Measurements from ENCODE around the gene CMPK2. TPM values are rescaled to one million over a fixed set of nuclear protein-coding genes. Genes with fewer than 3 reads are reported as not detected.

CMPK2 gene
- total and polyA plus RNA-seq, 10 of the 15 experiments (the other 5 are each of a cell fraction or from before 2014, with no cell fraction given): 0.50 to 5.6 (median 3.2) TPM

DNA sequence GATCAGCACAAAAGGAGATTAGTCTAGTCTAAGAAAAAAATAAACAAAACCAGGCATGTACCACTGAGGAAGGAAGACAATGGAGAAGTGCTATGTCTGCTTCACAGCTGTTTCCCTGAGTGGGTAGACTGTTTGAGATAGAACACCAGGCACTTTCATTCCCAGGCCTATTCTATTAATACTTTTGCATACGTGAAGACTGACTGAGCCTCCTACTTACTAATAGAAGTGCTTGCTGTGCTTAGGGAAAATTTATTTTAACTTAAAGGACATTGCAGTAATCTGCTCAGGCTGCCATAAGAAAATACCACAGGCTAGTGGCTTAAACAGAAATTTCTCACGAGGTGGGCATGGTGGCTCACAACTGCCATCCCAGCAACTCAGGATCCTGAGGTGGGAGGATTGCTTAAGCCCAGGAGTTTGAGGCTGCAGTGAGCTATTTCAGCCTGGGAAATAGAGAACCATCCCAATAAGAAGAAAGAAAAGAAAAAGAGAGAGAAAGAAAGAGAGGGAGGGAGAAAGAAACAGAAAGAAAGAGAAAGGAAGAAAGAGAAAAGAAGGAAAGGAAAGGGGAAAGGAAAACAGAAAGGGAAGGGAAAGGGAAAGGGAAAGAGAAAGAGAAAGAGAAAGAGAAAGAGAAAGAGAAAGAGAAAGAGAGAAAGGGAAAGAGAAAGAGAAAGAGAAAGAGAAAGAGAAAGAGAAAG lies 33.0 kb downstream of the CMPK2 start:
- intact Hi-C loops (cut with micrococcal nuclease; ENCODE audit: unreplicated experiment): no loop called here
- POLR2A ChIA-PET: no interaction called here
- no peak overlapping the region for H3K27ac ChIP-seq (ENCODE audit: control insufficient read depth, insufficient read depth)
- H3K9ac ChIP-seq (ENCODE audit: control insufficient read depth, insufficient read depth, low read length): no peak overlapping the region
- H3K4me2 ChIP-seq (ENCODE audit: control insufficient read depth, insufficient read depth): no peak overlapping the region
- no peaks in the 10 kb centered on the region for H4K20me1 ChIP-seq (ENCODE audit: control insufficient read depth, insufficient read depth)
- in situ Hi-C loops (cut with MboI): no loop called here
- H3K36me3 ChIP-seq (ENCODE audit: control insufficient read depth in 2 of 2, insufficient read depth in 2 of 2, low read length in 1 of 2): no peaks in the 10 kb centered on the region
- CTCF ChIA-PET: no interaction called here
- ATAC-seq (no peak), FAIRE-seq (no peak), DNase-seq (ENCODE audit: low read depth, low spot score) (no peak)
- WGBS (ENCODE audit: insufficient coverage, insufficient replicate concordance, low lambda C conversion rate, missing lambda C conversion rate): 0% methylated on average over 2 of the region's 2 CpGs
- no TSS peak for BruUV-seq (replicated peaks)
- no peaks in the 10 kb centered on the region for H3K4me1 ChIP-seq (ENCODE audit: control insufficient read depth, insufficient read depth, low read length)
- H3K9me3 ChIP-seq (replicated peaks; ENCODE audit: control insufficient read depth, insufficient read depth, low read length): peaks cover 2% of the 10 kb centered on the region
- H3K4me3 ChIP-seq: no peak overlapping the region
- H2AFZ ChIP-seq (ENCODE audit: control insufficient read depth, low read depth, low read length): no peak overlapping the region
- SMC1A ChIA-PET (ENCODE audit: uncharacterized antibody, unreplicated experiment): interaction anchor here (0.7 kb wide), 1 partner anchor 489 kb away, joined by 4 read pairs; no protein-coding TSS in a partner anchor
- no peaks in the 10 kb centered on the region for H3K79me2 ChIP-seq (ENCODE audit: control insufficient read depth, insufficient read depth, low read length)
- RAD21 ChIA-PET (ENCODE audit: unreplicated experiment): no interaction called here
- H3K27me3 ChIP-seq (replicated peaks in 1 of 2; ENCODE audit: control insufficient read depth in 2 of 2, insufficient read depth in 2 of 2, low read length in 1 of 2): no peaks in the 10 kb centered on the region
- no peak for TF ChIP-seq EED (IDR thresholded peaks at IDR 0.05; ENCODE audit: low read depth)
- no peak for TF ChIP-seq PML (IDR thresholded peaks at IDR 0.05; ENCODE audit: low read length)
- TF ChIP-seq IRF4 (IDR thresholded peaks at IDR 0.05; ENCODE audit: low read depth, low read length): no peak
- TF ChIP-seq NR2C1 (IDR thresholded peaks at IDR 0.05): no peak
- TF ChIP-seq POLR2AphosphoS2 (IDR thresholded peaks at IDR 0.05; ENCODE audit: low read depth, low read length): no peak
- no peak for TF ChIP-seq RELA (IDR thresholded peaks at IDR 0.05; ENCODE audit: borderline replicate concordance, partially characterized antibody)
- no peak for TF ChIP-seq MAX (IDR thresholded peaks at IDR 0.05; ENCODE audit: low read depth, low read length)
- no peak for TF ChIP-seq YY1 (IDR thresholded peaks at IDR 0.05; ENCODE audit: low read depth, low read length)
- no peak for TF ChIP-seq ATF7 (IDR thresholded peaks at IDR 0.05; ENCODE audit: low read depth)
- TF ChIP-seq CREB1 (IDR thresholded peaks at IDR 0.05; ENCODE audit: low read depth): no peak
- TF ChIP-seq, protein P1, sequence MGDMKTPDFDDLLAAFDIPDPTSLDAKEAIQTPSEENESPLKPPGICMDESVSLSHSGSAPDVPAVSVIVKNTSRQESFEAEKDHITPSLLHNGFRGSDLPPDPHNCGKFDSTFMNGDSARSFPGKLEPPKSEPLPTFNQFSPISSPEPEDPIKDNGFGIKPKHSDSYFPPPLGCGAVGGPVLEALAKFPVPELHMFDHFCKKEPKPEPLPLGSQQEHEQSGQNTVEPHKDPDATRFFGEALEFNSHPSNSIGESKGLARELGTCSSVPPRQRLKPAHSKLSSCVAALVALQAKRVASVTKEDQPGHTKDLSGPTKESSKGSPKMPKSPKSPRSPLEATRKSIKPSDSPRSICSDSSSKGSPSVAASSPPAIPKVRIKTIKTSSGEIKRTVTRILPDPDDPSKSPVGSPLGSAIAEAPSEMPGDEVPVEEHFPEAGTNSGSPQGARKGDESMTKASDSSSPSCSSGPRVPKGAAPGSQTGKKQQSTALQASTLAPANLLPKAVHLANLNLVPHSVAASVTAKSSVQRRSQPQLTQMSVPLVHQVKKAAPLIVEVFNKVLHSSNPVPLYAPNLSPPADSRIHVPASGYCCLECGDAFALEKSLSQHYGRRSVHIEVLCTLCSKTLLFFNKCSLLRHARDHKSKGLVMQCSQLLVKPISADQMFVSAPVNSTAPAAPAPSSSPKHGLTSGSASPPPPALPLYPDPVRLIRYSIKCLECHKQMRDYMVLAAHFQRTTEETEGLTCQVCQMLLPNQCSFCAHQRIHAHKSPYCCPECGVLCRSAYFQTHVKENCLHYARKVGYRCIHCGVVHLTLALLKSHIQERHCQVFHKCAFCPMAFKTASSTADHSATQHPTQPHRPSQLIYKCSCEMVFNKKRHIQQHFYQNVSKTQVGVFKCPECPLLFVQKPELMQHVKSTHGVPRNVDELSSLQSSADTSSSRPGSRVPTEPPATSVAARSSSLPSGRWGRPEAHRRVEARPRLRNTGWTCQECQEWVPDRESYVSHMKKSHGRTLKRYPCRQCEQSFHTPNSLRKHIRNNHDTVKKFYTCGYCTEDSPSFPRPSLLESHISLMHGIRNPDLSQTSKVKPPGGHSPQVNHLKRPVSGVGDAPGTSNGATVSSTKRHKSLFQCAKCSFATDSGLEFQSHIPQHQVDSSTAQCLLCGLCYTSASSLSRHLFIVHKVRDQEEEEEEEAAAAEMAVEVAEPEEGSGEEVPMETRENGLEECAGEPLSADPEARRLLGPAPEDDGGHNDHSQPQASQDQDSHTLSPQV (IDR thresholded peaks at IDR 0.05): no peak
- no peak for TF ChIP-seq EZH2 (IDR thresholded peaks at IDR 0.05; ENCODE audit: borderline replicate concordance, control insufficient read depth, low read depth, low read length)
- TF ChIP-seq SREBF2 (IDR thresholded peaks at IDR 0.05; ENCODE audit: low read length): no peak
- no peak for TF ChIP-seq CBX3 (IDR thresholded peaks at IDR 0.05; ENCODE audit: borderline replicate concordance, low read depth)
- TF ChIP-seq RELB (IDR thresholded peaks at IDR 0.05; ENCODE audit: low read depth): no peak
- TF ChIP-seq ZZZ3 (IDR thresholded peaks at IDR 0.05; ENCODE audit: control insufficient read depth, insufficient read length, low read depth): no peak
- TF ChIP-seq, protein P2, sequence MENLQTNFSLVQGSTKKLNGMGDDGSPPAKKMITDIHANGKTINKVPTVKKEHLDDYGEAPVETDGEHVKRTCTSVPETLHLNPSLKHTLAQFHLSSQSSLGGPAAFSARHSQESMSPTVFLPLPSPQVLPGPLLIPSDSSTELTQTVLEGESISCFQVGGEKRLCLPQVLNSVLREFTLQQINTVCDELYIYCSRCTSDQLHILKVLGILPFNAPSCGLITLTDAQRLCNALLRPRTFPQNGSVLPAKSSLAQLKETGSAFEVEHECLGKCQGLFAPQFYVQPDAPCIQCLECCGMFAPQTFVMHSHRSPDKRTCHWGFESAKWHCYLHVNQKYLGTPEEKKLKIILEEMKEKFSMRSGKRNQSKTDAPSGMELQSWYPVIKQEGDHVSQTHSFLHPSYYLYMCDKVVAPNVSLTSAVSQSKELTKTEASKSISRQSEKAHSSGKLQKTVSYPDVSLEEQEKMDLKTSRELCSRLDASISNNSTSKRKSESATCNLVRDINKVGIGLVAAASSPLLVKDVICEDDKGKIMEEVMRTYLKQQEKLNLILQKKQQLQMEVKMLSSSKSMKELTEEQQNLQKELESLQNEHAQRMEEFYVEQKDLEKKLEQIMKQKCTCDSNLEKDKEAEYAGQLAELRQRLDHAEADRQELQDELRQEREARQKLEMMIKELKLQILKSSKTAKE (IDR thresholded peaks at IDR 0.05; ENCODE audit: low read depth, poor library complexity, severe bottlenecking): no peak
- TF ChIP-seq NBN (IDR thresholded peaks at IDR 0.05): no peak

Measured in GM12878 (cell line).